BJ (cell line): ENCODE data around the gene SUGCT. TPM values are rescaled to one million over a fixed set of nuclear protein-coding genes. Genes with fewer than 3 reads are reported as not detected.
"Not testable (repeated sequence)": the region's sequence is repeated elsewhere in the genome, so short reads cannot be mapped to it uniquely, and the experiment has no call there.

ENCODE experiments used
- CTCF ChIA-PET: fragments of 350-600 bp; formaldehyde crosslinking; extraction: SDS; loops from one replicate; lab custom pipeline; 2021; ENCODE audit warnings: antibody characterized with exemption, inconsistent platforms; lab: Yijun Ruan, JAX
- POLR2A ChIA-PET: fragments of 300-600 bp; sonication (Branson Sonifier 250); formaldehyde crosslinking; extraction: SDS; loops from one replicate; lab custom pipeline; 2021; ENCODE audit warnings: antibody characterized with exemption; lab: Charles Lee
- DNase-seq: peaks from one replicate; pipeline ENCODE4 v3.0.0-alpha.2; 2011; ENCODE audit warnings: low read depth
- H3K27me3 ChIP-seq: 2 replicates; pipeline ENCODE4 v1.6.0; 2011; ENCODE audit warnings: low read length; ENCODE audit not compliant: control insufficient read depth, insufficient read depth
- H3K36me3 ChIP-seq: 2 replicates; pipeline ENCODE4 v1.5.1; 2011; ENCODE audit warnings: low read length; ENCODE audit not compliant: control insufficient read depth, insufficient read depth
- H3K4me3 ChIP-seq: 2 replicates; pipeline ENCODE4 v1.5.1; 2011; ENCODE audit warnings: low read depth, mild to moderate bottlenecking, control low read depth, low read length
- polyA plus RNA-seq: library from polyadenylated mRNA; depleted of rRNA; stranded (reverse); fragments of >200 nt; gene quantifications from 2 replicates; pipeline ENCODE4 v1.2.3, GENCODE V29; 2011
- TF ChIP-seq, protein P1 (sequence below): IDR thresholded peaks from 2 replicates; pipeline ENCODE4 v1.5.1; 2011; ENCODE audit warnings: low read depth, mild to moderate bottlenecking, control low read depth, inconsistent platforms, low read length, moderate library complexity; ENCODE audit not compliant: insufficient read depth

The SUGCT gene
- polyA plus RNA-seq, 1 experiment = 10.6 TPM

DNA sequence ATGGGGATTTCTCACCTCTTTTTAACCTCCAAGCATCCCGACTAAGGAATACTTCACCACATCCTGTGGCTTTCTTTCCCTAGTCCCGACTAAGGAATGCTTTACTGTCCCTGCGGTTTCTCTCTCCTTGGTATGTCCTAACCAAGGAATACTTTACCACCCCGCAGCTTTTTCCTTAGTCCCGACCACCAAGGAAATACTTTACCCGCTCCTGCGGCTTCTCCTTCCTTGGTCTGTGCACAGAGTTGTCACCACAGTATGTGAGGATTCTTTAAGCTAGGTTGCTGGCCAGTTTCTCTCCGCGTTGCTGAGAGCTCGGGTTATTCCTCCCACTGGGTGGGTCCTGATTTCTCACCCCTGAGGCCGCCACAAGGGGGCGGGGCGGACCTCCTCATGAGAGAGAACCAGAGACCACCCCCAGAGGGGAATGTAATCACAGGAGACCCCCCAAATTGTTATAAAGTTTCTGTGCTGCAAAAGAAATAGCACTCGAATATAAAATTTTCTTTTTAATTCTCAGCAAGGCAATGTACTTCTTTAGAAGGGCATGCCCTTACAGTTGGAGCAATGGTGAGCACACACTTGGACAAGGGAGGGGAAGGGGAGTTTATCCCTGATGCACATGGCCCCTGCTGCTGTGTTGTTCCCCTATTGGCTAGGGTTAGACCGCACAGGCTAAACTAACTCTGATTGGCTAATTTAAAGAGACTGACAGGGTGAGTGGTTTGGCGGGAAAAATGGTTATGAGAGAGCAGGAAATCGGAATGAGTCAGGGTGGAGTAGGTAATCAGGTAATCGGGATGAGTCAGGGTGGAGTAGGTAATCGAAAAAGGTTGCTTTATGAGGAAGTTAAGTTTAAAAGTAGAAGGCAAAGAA is 12.8 kb downstream of the SUGCT start:
- Histone ChIP-seq H3K4me3 (no peak overlapping the region), H3K27me3 (no peaks in the 10 kb centered on the region), H3K36me3 (no peaks in the 10 kb centered on the region)
- ChIA-PET POLR2A (no interaction called here), CTCF (no interaction called here)
- TF ChIP-seq, protein P1, sequence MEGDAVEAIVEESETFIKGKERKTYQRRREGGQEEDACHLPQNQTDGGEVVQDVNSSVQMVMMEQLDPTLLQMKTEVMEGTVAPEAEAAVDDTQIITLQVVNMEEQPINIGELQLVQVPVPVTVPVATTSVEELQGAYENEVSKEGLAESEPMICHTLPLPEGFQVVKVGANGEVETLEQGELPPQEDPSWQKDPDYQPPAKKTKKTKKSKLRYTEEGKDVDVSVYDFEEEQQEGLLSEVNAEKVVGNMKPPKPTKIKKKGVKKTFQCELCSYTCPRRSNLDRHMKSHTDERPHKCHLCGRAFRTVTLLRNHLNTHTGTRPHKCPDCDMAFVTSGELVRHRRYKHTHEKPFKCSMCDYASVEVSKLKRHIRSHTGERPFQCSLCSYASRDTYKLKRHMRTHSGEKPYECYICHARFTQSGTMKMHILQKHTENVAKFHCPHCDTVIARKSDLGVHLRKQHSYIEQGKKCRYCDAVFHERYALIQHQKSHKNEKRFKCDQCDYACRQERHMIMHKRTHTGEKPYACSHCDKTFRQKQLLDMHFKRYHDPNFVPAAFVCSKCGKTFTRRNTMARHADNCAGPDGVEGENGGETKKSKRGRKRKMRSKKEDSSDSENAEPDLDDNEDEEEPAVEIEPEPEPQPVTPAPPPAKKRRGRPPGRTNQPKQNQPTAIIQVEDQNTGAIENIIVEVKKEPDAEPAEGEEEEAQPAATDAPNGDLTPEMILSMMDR = no peak
- DNase-seq = no peak

DNA sequence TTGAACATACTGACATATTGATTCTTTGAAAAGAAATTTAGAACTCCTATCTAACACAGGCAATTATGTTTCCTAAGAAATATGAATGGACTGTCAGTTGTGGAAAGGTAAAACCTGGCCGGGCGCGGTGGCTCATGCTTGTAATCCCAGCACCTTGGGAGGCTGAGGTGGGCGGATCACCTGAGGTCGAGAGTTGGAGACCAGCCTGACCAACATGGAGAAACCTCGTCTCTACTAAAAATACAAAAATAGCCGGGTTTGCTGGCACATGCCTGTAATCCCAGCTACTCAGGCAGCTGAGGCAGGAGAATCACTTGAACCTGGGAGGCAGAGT is 13.4 kb downstream of the SUGCT start:
- DNase-seq, H3K4me3 ChIP-seq, H3K27me3 ChIP-seq, H3K36me3 ChIP-seq, POLR2A ChIA-PET: not testable (repeated sequence)
- CTCF ChIA-PET = interaction anchor here (1.2 to 1.3 kb wide), 2 partner anchors 14 to 51 kb away, joined by 3 read pairs; partner anchors contain the start of genes MPLKIP and SUGCT

DNA sequence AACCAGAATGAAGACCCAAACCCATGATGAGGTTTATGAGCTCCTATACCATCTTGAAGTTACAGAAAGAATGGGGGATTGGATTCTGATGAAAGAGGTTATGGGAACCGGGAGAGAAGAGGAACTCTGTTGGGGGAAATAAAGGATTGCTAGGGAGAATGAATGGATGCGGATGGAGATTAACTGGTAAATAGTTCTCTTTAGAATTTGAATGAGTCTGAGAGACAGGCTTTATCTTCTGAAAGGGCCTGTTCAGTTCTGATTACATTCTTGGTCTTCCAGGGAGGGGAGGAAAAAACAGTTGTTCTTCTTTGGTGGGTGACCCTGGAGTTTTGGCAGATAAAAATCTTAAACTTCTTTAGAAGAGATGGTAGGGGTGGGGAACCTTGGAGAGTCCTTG is 13.9 kb downstream of the SUGCT start:
- Histone ChIP-seq H3K36me3 (no peaks in the 10 kb centered on the region), H3K4me3 (no peak overlapping the region), H3K27me3 (no peaks in the 10 kb centered on the region)
- no peak for DNase-seq
- TF ChIP-seq, protein P1 = no peak
- ChIA-PET CTCF (interaction anchor here (1.2 to 1.3 kb wide), 2 partner anchors 14 to 50 kb away, joined by 3 read pairs; partner anchors contain the start of genes MPLKIP and SUGCT), POLR2A (no interaction called here)

DNA sequence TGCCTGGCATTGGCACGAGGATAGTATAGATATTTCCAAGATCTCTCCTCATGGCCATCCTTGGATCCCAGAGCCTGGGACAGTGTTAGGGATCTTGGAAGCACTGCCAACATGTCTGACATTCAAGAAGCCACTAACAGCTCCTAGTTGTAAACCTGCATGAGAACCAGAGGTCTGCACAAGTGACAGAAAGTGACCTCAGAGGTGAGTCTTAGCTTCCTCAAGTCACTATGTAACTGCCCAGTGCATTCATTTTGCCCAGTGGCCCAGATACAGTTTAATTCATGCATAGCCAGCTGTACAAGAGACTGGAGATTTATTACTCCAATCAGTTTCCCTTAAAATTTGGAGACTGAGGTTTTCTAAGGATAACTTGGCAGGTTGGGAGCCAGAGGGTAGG is 16.7 kb downstream of the SUGCT start:
- H3K4me3 ChIP-seq = no peak overlapping the region
- H3K27me3 ChIP-seq = no peaks in the 10 kb centered on the region
- no peak for DNase-seq
- no peaks in the 10 kb centered on the region for H3K36me3 ChIP-seq
- CTCF ChIA-PET = interaction anchor here (2.6 kb wide), 1 partner anchor 16 kb away, joined by 8 read pairs; the partner anchor contains the start of gene SUGCT
- POLR2A ChIA-PET = no interaction called here
- TF ChIP-seq, protein P1 = no peak

DNA sequence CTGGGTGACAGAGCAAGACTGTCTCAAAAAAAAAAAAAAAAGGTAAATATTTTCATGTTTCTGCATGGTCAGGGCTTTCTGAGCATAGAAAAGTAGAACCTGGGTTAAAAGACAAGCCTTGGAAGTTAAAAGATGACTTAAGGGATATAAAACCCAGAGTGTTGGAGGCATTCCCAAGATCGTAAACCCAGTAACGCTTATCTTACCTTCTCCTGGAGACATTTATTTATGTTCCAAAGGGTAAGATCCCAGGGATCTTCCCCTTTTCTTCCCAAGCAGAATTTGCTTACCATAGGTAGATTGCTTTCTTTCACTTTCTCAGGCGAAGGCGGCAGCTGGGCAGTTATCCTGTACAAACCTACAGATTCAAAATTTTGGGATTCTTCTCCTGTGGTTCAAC is 22.2 kb downstream of the SUGCT start:
- no peak overlapping the region for H3K4me3 ChIP-seq
- no peak for DNase-seq
- no peaks in the 10 kb centered on the region for H3K36me3 ChIP-seq
- no peaks in the 10 kb centered on the region for H3K27me3 ChIP-seq
- TF ChIP-seq, protein P1 = no peak
- CTCF ChIA-PET = no interaction called here
- POLR2A ChIA-PET = no interaction called here
